NCI-H146 (cell line): ENCODE data around the gene CDC42BPA.
"Not testable (repeated sequence)": the region's sequence is repeated elsewhere in the genome, so short reads cannot be mapped to it uniquely, and the experiment has no call there.

Experiments
- DNase-seq: peaks from one replicate; lab custom pipeline; 2025; lab: John Stamatoyannopoulos, UW

The CDC42BPA gene

GRCh38 chr1:227134686-227135314 is 183.5 kb downstream of the CDC42BPA start:
- no peak for DNase-seq

GRCh38 chr1:227132695-227133094 is 185.6 kb downstream of the CDC42BPA start:
- DNase-seq = not testable (repeated sequence)

- DNase-seq = peak; percentile 4
Measured at GRCh38 chr1:227131193-227131592, 187.1 kb downstream of the CDC42BPA start.

- no peak for DNase-seq
Measured at GRCh38 chr1:227127891-227128290, 190.4 kb downstream of the CDC42BPA start.

GRCh38 chr1:227125929-227126545 is 192.3 kb downstream of the CDC42BPA start:
- peak; percentile 82 for DNase-seq

- no peak for DNase-seq
Measured at GRCh38 chr1:227124473-227124872, 193.8 kb downstream of the CDC42BPA start.

- DNase-seq = no peak
Measured at GRCh38 chr1:227120826-227121225, 197.5 kb downstream of the CDC42BPA start.

GRCh38 chr1:227112538-227112937 is 205.8 kb downstream of the CDC42BPA start:
- DNase-seq = no peak

GRCh38 chr1:227111782-227112181 is 206.5 kb downstream of the CDC42BPA start:
- DNase-seq = no peak

- not testable (repeated sequence) for DNase-seq
Measured at GRCh38 chr1:227105291-227105690, 213.0 kb downstream of the CDC42BPA start.

- no peak for DNase-seq
Measured at GRCh38 chr1:227102056-227102455, 216.2 kb downstream of the CDC42BPA start.

- DNase-seq = peak; percentile 72
Measured at GRCh38 chr1:227094249-227094966, 223.9 kb downstream of the CDC42BPA start.

- DNase-seq = no peak
Measured at GRCh38 chr1:227093309-227093708, 225.0 kb downstream of the CDC42BPA start.

- no peak for DNase-seq
Measured at GRCh38 chr1:227092069-227092468, 226.2 kb downstream of the CDC42BPA start.

GRCh38 chr1:227086636-227087035 is 231.7 kb downstream of the CDC42BPA start:
- no peak for DNase-seq

GRCh38 chr1:227082999-227083746 is 235.1 kb downstream of the CDC42BPA start:
- DNase-seq = no peak

- DNase-seq = no peak
Measured at GRCh38 chr1:227077783-227078182, 240.5 kb downstream of the CDC42BPA start.

GRCh38 chr1:227073786-227074185 is 244.5 kb downstream of the CDC42BPA start:
- no peak for DNase-seq

- no peak for DNase-seq
Measured at GRCh38 chr1:227072991-227073390, 245.3 kb downstream of the CDC42BPA start.

GRCh38 chr1:227071895-227072587 is 246.3 kb downstream of the CDC42BPA start:
- DNase-seq = no peak

GRCh38 chr1:227070638-227071285 is 247.5 kb downstream of the CDC42BPA start:
- no peak for DNase-seq
